H1 (cell line): ENCODE results near the gene TSC22D1. TPM values are rescaled to one million over a fixed set of nuclear protein-coding genes. Genes with fewer than 3 reads are reported as not detected.

Source experiments
- BRCA1 ChIP-seq: IDR thresholded peaks from 2 replicates; pipeline ENCODE4 v1.6.1; 2012; ENCODE audit warnings: low read depth, low read length, improper control_type of control experiment
- HDAC6 ChIP-seq: IDR thresholded peaks from one replicate; pipeline ENCODE4 v1.7.1; 2012; ENCODE audit warnings: low read depth, mild to moderate bottlenecking, inconsistent platforms, low read length, moderate library complexity
- MAX ChIP-seq: IDR thresholded peaks from 2 replicates; pipeline ENCODE4 v1.6.1; 2012; ENCODE audit warnings: inconsistent platforms
- SP4 ChIP-seq: IDR thresholded peaks from 2 replicates; pipeline ENCODE4 v1.6.1; 2012; ENCODE audit warnings: low read length, inconsistent platforms
- TEAD4 ChIP-seq: IDR thresholded peaks from 2 replicates; pipeline ENCODE4 v1.6.1; 2012; ENCODE audit warnings: low read depth, low read length, inconsistent platforms, mixed read lengths
- polyA plus RNA-seq, 7 experiments: library from polyadenylated mRNA; depleted of rRNA in 3 of 7; stranded (reverse) in 5 of 7; unstranded in 2 of 7; fragments of >200 nt in 5 of 7; fragments of 200-250 nt in 2 of 7; gene quantifications; 1 replicate in 5 of 7; 2 replicates in 1 of 7; 4 replicates in 1 of 7; pipeline versions ENCODE4 v1.2.1 to v1.2.3, GENCODE V29; 2011 to 2013; ENCODE audit warnings: missing spikeins in 2 of 7, mixed read lengths in 2 of 7
- total RNA-seq: library from RNA; stranded (reverse); fragmentation: NEBNext Ultra II Directional; extraction: Animal tissue kit (Norgen Biotek cat#: 25700); gene quantifications from 2 replicates; pipeline ENCODE4 v1.2.1, GENCODE V29; 2021

TSC22D1 gene
- total and polyA plus RNA-seq, 2 of the 8 experiments (the other 6 are each of a cell fraction or from before 2014, with no cell fraction given) = 52.6 to 80.9 TPM

GRCh38 chr13:44400736-44401135 is 175.4 kb downstream of the TSC22D1 start (continued):
- no peak for TF ChIP-seq TEAD4
- no peak for TF ChIP-seq HDAC6
- no peak for TF ChIP-seq MAX
- no peak for TF ChIP-seq SP4
- no peak for TF ChIP-seq BRCA1
- TF ChIP-seq, all 59 proteins: peak for 0
